ENCODE data around the gene MICAL3. TPM values are rescaled to one million over a fixed set of nuclear protein-coding genes. Genes with fewer than 3 reads are reported as not detected.
A peak's percentile ranks its signal among the peaks of the same experiment; 100 is the strongest.

MICAL3 gene
- total and polyA plus RNA-seq, 9 of the 15 experiments (the other 6 are each of a cell fraction or from before 2014, with no cell fraction given), result 0.53 to 32.1 (median 12.3) TPM

DNA sequence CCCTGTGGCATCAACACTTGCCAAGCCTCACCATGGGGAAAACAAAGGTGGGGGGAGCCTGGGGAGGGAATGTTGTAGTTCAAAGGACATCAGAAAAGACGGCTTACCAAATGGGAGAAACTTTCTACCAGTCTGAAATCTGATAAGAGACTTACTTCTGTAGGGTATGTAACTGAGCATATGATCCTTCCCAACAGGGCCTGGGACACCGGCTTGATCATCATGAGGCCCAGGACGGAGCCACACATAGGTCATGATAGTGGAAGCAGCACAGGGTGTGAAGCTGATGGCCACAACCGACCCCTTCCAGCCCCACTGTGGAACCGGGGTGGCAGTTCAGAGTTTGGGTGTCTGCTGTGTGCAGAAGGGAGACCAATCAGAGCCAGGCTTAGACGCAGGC is 51.1 kb downstream of the MICAL3 start:
- H3K27me3 ChIP-seq (ENCODE audit: control insufficient read depth in 2 of 2, insufficient read depth in 2 of 2, low read length in 2 of 2), result no peaks in the 10 kb centered on the region
- BruUV-seq (replicated peaks), result no TSS peak
- H3K9ac ChIP-seq (ENCODE audit: insufficient read depth in 1 of 2, low read depth in 2 of 2, low read length in 2 of 2), result peak overlapping the region in 1 of 2 experiments; percentile 23; a peak in 1 of 4 replicates
- no peaks in the 10 kb centered on the region for H3K9me3 ChIP-seq (replicated peaks; ENCODE audit: control insufficient read depth, insufficient read depth, low read depth, low read length)
- H3K4me3 ChIP-seq, result no peak overlapping the region
- H2AFZ ChIP-seq (ENCODE audit: low read depth, low read length), result no peak overlapping the region
- no peak overlapping the region for H3K27ac ChIP-seq (ENCODE audit: extremely low read depth, low read depth, low read length)
- peaks cover 22% of the 10 kb centered on the region for H3K79me2 ChIP-seq (ENCODE audit: control insufficient read depth, insufficient read depth, low read length)
- intact Hi-C loops (cut with micrococcal nuclease), result no loop called here
- H3K36me3 ChIP-seq (ENCODE audit: control insufficient read depth, insufficient read depth, low read length), result peaks cover 2% of the 10 kb centered on the region; the same call in 1 of the 3 replicates
- no peak overlapping the region for H3K4me2 ChIP-seq (ENCODE audit: insufficient read depth, low read length)
- ATAC-seq (no peak), DNase-seq (ENCODE audit: extremely low read depth in 1 of 4, low spot score in 3 of 4) (no peak), FAIRE-seq (no peak)
- 67% methylated on average over 6 of the region's 6 CpGs for WGBS (ENCODE audit: insufficient coverage, low coverage, missing lambda C conversion rate)
- no peak for TF ChIP-seq SMARCA4 (IDR thresholded peaks at IDR 0.05)
- ChIA-PET POLR2A (interaction anchor here (1.2 kb wide), 2 partner anchors 18 to 103 kb away, joined by 3 read pairs; no protein-coding TSS in a partner anchor), CTCF (ENCODE audit: low intra/inter-chr PET ratio) (interaction anchor here (0.6 kb wide), 1 partner anchor 12 kb away, joined by 3 read pairs; no protein-coding TSS in a partner anchor)
- H3K9me1 ChIP-seq (ENCODE audit: control insufficient read depth, insufficient read depth, low read length), result peaks cover 7% of the 10 kb centered on the region
- in situ Hi-C loops (cut with MboI), result no loop called here
- no peaks in the 10 kb centered on the region; the same call in 1 of the 2 replicates for H4K20me1 ChIP-seq (replicated peaks; ENCODE audit: control insufficient read depth, insufficient read depth, low read length)
- peaks cover 18 to 25% of the 10 kb centered on the region in 2 experiments for H3K4me1 ChIP-seq (replicated peaks in 1 of 2; ENCODE audit: control insufficient read depth in 2 of 2, insufficient read depth in 2 of 2, low read length in 2 of 2)

DNA sequence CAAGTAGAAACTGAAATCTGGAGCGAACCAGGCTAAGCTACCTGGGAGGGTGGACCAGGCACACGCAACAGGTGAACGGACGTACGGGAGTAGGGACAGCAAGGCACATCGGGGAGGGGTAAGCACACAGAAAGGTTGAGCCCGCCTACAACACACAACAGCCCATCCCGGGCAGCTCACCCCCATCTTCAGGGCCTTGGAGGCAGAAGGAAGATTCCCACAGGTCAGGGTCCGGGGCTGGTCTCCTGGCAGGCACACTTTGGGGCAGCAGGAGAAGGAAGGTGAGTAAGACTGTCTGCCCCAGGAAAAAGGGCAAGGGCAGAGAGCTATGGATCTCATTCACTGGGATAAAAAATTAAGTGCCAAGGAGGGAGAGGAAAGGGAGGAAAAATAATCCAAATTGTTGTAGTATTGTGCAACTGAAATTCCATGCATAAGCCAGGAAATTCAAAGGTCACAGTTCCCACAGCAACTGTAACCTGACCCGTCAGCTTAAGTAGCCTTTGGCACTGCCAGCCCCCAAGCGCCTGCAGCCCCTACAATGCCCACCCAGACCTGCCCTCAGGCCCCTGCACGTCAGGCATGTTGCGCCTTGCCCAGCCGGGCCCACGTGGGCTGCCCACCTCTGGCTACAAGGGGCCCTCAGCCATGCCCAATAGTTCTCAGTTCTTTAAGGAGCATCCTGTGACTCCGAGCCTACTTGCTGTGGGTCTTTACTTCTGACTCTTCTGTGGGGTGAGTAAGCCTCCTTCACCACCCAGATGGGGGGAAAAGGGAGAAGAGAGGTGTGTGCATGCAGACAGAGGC is 51.8 kb downstream of the MICAL3 start:
- no peak for TF ChIP-seq STAT5A (IDR thresholded peaks at IDR 0.05; ENCODE audit: borderline replicate concordance, low read length)
- no peak for TF ChIP-seq FOXJ3 (CRISPR knock-in tag; IDR thresholded peaks at IDR 0.05)
- TF ChIP-seq CBFB (CRISPR knock-in tag; IDR thresholded peaks at IDR 0.05), result no peak
- no peak for TF ChIP-seq ZBTB1 (CRISPR knock-in tag; IDR thresholded peaks at IDR 0.05; ENCODE audit: borderline replicate concordance, low read depth)
- TF ChIP-seq PHB (CRISPR knock-in tag; IDR thresholded peaks at IDR 0.05), result no peak
- TF ChIP-seq HNRNPL (IDR thresholded peaks at IDR 0.05; ENCODE audit: low read depth, low read length), result no peak
- Histone ChIP-seq H3K4me2 (ENCODE audit: insufficient read depth, low read length) (no peak overlapping the region), H3K4me1 (replicated peaks in 1 of 2; ENCODE audit: control insufficient read depth in 2 of 2, insufficient read depth in 2 of 2, low read length in 2 of 2) (peaks cover 18 to 27% of the 10 kb centered on the region in 2 experiments), H4K20me1 (replicated peaks; ENCODE audit: control insufficient read depth, insufficient read depth, low read length) (no peaks in the 10 kb centered on the region; the same call in 1 of the 2 replicates), H3K9ac (ENCODE audit: insufficient read depth in 1 of 2, low read depth in 2 of 2, low read length in 2 of 2) (0 out of 4 replicates have a peak overlapping the region, but pooled peaks of 1 of the 2 experiments have one; percentile 61), H3K36me3 (ENCODE audit: control insufficient read depth, insufficient read depth, low read length) (peaks cover 2% of the 10 kb centered on the region; the same call in 1 of the 3 replicates), H3K4me3 (no peak overlapping the region), H3K27ac (ENCODE audit: extremely low read depth, low read depth, low read length) (no peak overlapping the region), H2AFZ (ENCODE audit: low read depth, low read length) (no peak overlapping the region), H3K9me3 (replicated peaks; ENCODE audit: control insufficient read depth, insufficient read depth, low read depth, low read length) (no peaks in the 10 kb centered on the region), H3K79me2 (ENCODE audit: control insufficient read depth, insufficient read depth, low read length) (peaks cover 18% of the 10 kb centered on the region), H3K9me1 (ENCODE audit: control insufficient read depth, insufficient read depth, low read length) (peaks cover 7% of the 10 kb centered on the region), H3K27me3 (ENCODE audit: control insufficient read depth in 2 of 2, insufficient read depth in 2 of 2, low read length in 2 of 2) (no peaks in the 10 kb centered on the region)
- ChIA-PET POLR2A (interaction anchor here (0.6 to 1.0 kb wide), 2 partner anchors 8 to 18 kb away, joined by 3 to 4 read pairs; no protein-coding TSS in a partner anchor), CTCF (ENCODE audit: low intra/inter-chr PET ratio) (interaction anchor here (0.6 kb wide), 1 partner anchor 12 kb away, joined by 3 read pairs; no protein-coding TSS in a partner anchor)
- no peak for DNase-seq (ENCODE audit: extremely low read depth in 1 of 4, low spot score in 3 of 4)
- WGBS (ENCODE audit: insufficient coverage, low coverage, missing lambda C conversion rate), result 82% methylated on average over 16 of the region's 16 CpGs
- no peak for FAIRE-seq
- in situ Hi-C loops (cut with MboI) (no loop called here), intact Hi-C loops (cut with micrococcal nuclease) (no loop called here)
- ATAC-seq, result no peak
- no TSS peak for BruUV-seq (replicated peaks)

All from K562 (cell line).